WTC11 (cell line): ENCODE results near the gene RAB3D. TPM values are rescaled to one million over a fixed set of nuclear protein-coding genes. Genes with fewer than 3 reads are reported as not detected.

ENCODE experiments used
- ATAC-seq: fragments of 200-7000 bp; cut with Tn5 transposase; 2 replicates; pipeline ENCODE4 v1.10.0; 2021; ENCODE audit warnings: mild to moderate bottlenecking, moderate library complexity
- CTCF ChIA-PET: fragments of 300-600 bp; sonication (Branson Sonifier 250); formaldehyde crosslinking; loops from one replicate; lab custom pipeline; 2021; ENCODE audit warnings: antibody characterized with exemption; lab: Charles Lee
- POLR2A ChIA-PET: fragments of 350-600 bp; sonication (Branson Sonifier 250); formaldehyde crosslinking; loops from one replicate; lab custom pipeline; 2021; ENCODE audit warnings: antibody characterized with exemption; lab: Charles Lee
- DNase-seq: peaks from one replicate; pipeline ENCODE4 v3.0.0; 2021; ENCODE audit warnings: low spot score
- H3K27ac Mint-ChIP-seq: 2 replicates; pipeline ENCODE4 v1.8.0; 2021; ENCODE audit warnings: mixed read lengths
- H3K27me3 Mint-ChIP-seq: 2 replicates; pipeline ENCODE4 v1.8.0; 2021; ENCODE audit warnings: low read depth, mild to moderate bottlenecking, moderate library complexity, mixed read lengths
- H3K36me3 Mint-ChIP-seq: 2 replicates; pipeline ENCODE4 v1.8.0; 2021; ENCODE audit warnings: mixed read lengths
- H3K4me1 Mint-ChIP-seq: 2 replicates; pipeline ENCODE4 v1.8.0; 2022; ENCODE audit warnings: mixed read lengths
- H3K4me3 Mint-ChIP-seq: 2 replicates; pipeline ENCODE4 v1.8.0; 2021; ENCODE audit warnings: mild to moderate bottlenecking, moderate library complexity, mixed read lengths
- H3K9me3 Mint-ChIP-seq: 2 replicates; pipeline ENCODE4 v1.8.0; 2021; ENCODE audit warnings: mixed read lengths
- CTCF ChIP-seq: fragments of 200-600 bp; IDR thresholded peaks from 2 replicates; pipeline ENCODE4 v1.8.0; 2022; ENCODE audit warnings: antibody characterized with exemption
- E2F4 ChIP-seq: sonication (generic); formaldehyde crosslinking; IDR thresholded peaks from 2 replicates; pipeline ENCODE4 v1.8.1; 2022; ENCODE audit warnings: low read depth, mild to moderate bottlenecking, moderate library complexity, missing genetic modification reagents, borderline replicate concordance
- FOXK1 ChIP-seq: sonication (generic); formaldehyde crosslinking; IDR thresholded peaks from 2 replicates; pipeline ENCODE4 v1.8.0; 2022; ENCODE audit warnings: mild to moderate bottlenecking, moderate library complexity, missing genetic modification reagents
- KAT7 ChIP-seq: sonication (generic); formaldehyde crosslinking; IDR thresholded peaks from 2 replicates; pipeline ENCODE4 v1.8.1; 2023; ENCODE audit warnings: missing genetic modification reagents, mild to moderate bottlenecking, borderline replicate concordance
- MAX ChIP-seq: sonication (generic); formaldehyde crosslinking; IDR thresholded peaks from 2 replicates; pipeline ENCODE4 v1.8.0; 2022; ENCODE audit warnings: mild to moderate bottlenecking, missing genetic modification reagents
- MXD4 ChIP-seq: fragments of 250-450 bp; sonication (Bioruptor Pico); IDR thresholded peaks from 2 replicates; pipeline ENCODE4 v1.8.0; 2021; ENCODE audit warnings: mild to moderate bottlenecking, moderate library complexity, borderline replicate concordance
- NR1H2 ChIP-seq: sonication (generic); formaldehyde crosslinking; IDR thresholded peaks from 2 replicates; pipeline ENCODE4 v1.9.0; 2021; ENCODE audit warnings: mild to moderate bottlenecking, moderate library complexity, missing genetic modification reagents
- NR2C2 ChIP-seq: sonication (generic); formaldehyde crosslinking; IDR thresholded peaks from 2 replicates; pipeline ENCODE4 v1.8.0; 2022; ENCODE audit warnings: mild to moderate bottlenecking, missing genetic modification reagents
- OVOL2 ChIP-seq: fragments of 250-450 bp; sonication (Bioruptor Pico); IDR thresholded peaks from 2 replicates; pipeline ENCODE4 v1.9.0; 2021; ENCODE audit warnings: mild to moderate bottlenecking, borderline replicate concordance
- PRRX2 ChIP-seq: fragments of 250-450 bp; sonication (Bioruptor Pico); IDR thresholded peaks from 2 replicates; pipeline ENCODE4 v1.8.0; 2021; ENCODE audit warnings: mild to moderate bottlenecking
- SOX15 ChIP-seq: fragments of 250-450 bp; sonication (Bioruptor Pico); IDR thresholded peaks from 2 replicates; pipeline ENCODE4 v1.9.0; 2021; ENCODE audit warnings: mild to moderate bottlenecking
- SP1 ChIP-seq: sonication (generic); formaldehyde crosslinking; conservative IDR thresholded peaks from 2 replicates; pipeline ENCODE4 v1.8.1; 2022; ENCODE audit warnings: missing genetic modification reagents
- TCF7 ChIP-seq: sonication (generic); formaldehyde crosslinking; IDR thresholded peaks from 2 replicates; pipeline ENCODE4 v1.8.0; 2022; ENCODE audit warnings: mild to moderate bottlenecking, low read depth, missing genetic modification reagents, moderate library complexity
- TEAD1 ChIP-seq: sonication (generic); formaldehyde crosslinking; IDR thresholded peaks from 2 replicates; pipeline ENCODE4 v1.8.0; 2022; ENCODE audit warnings: mild to moderate bottlenecking, missing genetic modification reagents
- USF2 ChIP-seq: sonication (generic); formaldehyde crosslinking; IDR thresholded peaks from 2 replicates; pipeline ENCODE4 v1.8.1; 2023; ENCODE audit warnings: mild to moderate bottlenecking, missing genetic modification reagents, moderate library complexity
- ZNF121 ChIP-seq: sonication (generic); formaldehyde crosslinking; IDR thresholded peaks from 2 replicates; pipeline ENCODE4 v1.8.0; 2023; ENCODE audit warnings: missing genetic modification reagents
- ZNF281 ChIP-seq: sonication (generic); formaldehyde crosslinking; IDR thresholded peaks from 2 replicates; pipeline ENCODE4 v1.8.0; 2023; ENCODE audit warnings: mild to moderate bottlenecking, missing genetic modification reagents
- ZNF396 ChIP-seq: fragments of 250-450 bp; sonication (Bioruptor Pico); IDR thresholded peaks from 2 replicates; pipeline ENCODE4 v1.8.0; 2021; ENCODE audit warnings: mild to moderate bottlenecking, moderate library complexity, borderline replicate concordance
- ZNF512 ChIP-seq: sonication (generic); formaldehyde crosslinking; IDR thresholded peaks from 2 replicates; pipeline ENCODE4 v1.8.1; 2022; ENCODE audit warnings: missing genetic modification reagents, borderline replicate concordance
- ZNF671 ChIP-seq: fragments of 250-450 bp; sonication (Bioruptor Pico); IDR thresholded peaks from 2 replicates; pipeline ENCODE4 v1.8.0; 2021; ENCODE audit warnings: mild to moderate bottlenecking
- total RNA-seq: library from RNA; stranded (reverse); gene quantifications from 3 replicates; pipeline ENCODE4 v1.2.3, GENCODE V29; 2021

Gene RAB3D
- total RNA-seq, 1 experiment from 2014 or later: 18.9 TPM

GRCh38 chr19:11290256-11290655, 49.2 kb downstream of the RAB3D start:
- CTCF ChIA-PET: interaction anchor here (0.5 to 1.5 kb wide), 7 partner anchors 11 to 432 kb away, joined by 3 to 4 read pairs (median 3); no protein-coding TSS in a partner anchor
- no peak overlapping the region for H3K27ac Mint-ChIP-seq
- no peak for ATAC-seq
- no peak overlapping the region for H3K4me3 Mint-ChIP-seq
- peaks cover 4% of the 10 kb centered on the region for H3K4me1 Mint-ChIP-seq
- TF ChIP-seq USF2 (CRISPR knock-in tag) (no peak), OVOL2 (CRISPR knock-in tag) (no peak), ZNF512 (CRISPR knock-in tag) (no peak), NR2C2 (CRISPR knock-in tag) (no peak), TCF7 (CRISPR knock-in tag) (no peak), CTCF (no peak), PRRX2 (CRISPR knock-in tag) (no peak), TEAD1 (CRISPR knock-in tag) (no peak), FOXK1 (CRISPR knock-in tag) (no peak), ZNF396 (CRISPR knock-in tag) (no peak), NR1H2 (CRISPR knock-in tag) (no peak), SOX15 (CRISPR knock-in tag) (no peak), E2F4 (CRISPR knock-in tag) (no peak), ZNF121 (no peak), KAT7 (no peak), ZNF281 (CRISPR knock-in tag) (no peak), MXD4 (CRISPR knock-in tag) (no peak), MAX (CRISPR knock-in tag) (no peak), SP1 (no peak), ZNF671 (CRISPR knock-in tag) (no peak)
- TF ChIP-seq, all 79 proteins: peak for 0
- no peaks in the 10 kb centered on the region for H3K36me3 Mint-ChIP-seq
- H3K9me3 Mint-ChIP-seq: no peaks in the 10 kb centered on the region
- no peaks in the 10 kb centered on the region for H3K27me3 Mint-ChIP-seq
- POLR2A ChIA-PET: interaction anchor here (0.6 kb wide), 1 partner anchor 198 kb away, joined by 3 read pairs; no protein-coding TSS in a partner anchor
- no peak for DNase-seq
